Measurements from ENCODE around the gene ATF1. TPM values are rescaled to one million over a fixed set of nuclear protein-coding genes. Genes with fewer than 3 reads are reported as not detected.

Gene ATF1
- total and polyA plus RNA-seq, 2 of the 8 experiments (the other 6 are each of a cell fraction or from before 2014, with no cell fraction given), result 23.2 to 41.8 TPM

DNA sequence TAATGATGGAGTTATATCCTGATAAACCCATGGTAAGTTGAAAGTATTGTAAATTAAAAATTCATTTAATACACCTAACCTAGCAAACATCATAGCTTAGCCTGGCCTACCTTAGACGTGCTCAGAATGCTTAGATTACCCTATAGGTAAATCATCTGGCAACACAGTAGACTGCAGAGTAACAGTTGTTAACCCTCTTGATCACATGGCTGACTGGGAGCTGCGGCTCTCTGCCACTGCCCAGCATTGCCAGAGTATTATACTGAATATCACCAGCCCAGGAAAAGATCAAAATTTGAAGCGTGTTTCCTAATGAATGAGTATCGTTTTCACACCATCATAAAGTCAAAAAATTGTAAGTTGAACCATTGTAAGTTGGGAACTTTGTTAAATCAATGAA is 61.0 kb downstream of the ATF1 start:
- Histone ChIP-seq H3K27me3 (replicated peaks in 1 of 4; ENCODE audit: control insufficient read depth in 3 of 4, extremely low read depth in 1 of 4, insufficient read depth in 3 of 4, low read length in 3 of 4) (no peaks in the 10 kb centered on the region), H4K91ac (replicated peaks; ENCODE audit: insufficient read length, low read length) (no peak overlapping the region), H3K9ac (replicated peaks in 1 of 4; ENCODE audit: extremely low read depth in 1 of 4, low read depth in 3 of 4, low read length in 3 of 4) (no peak overlapping the region), H3K56ac (replicated peaks; ENCODE audit: insufficient read length, low read depth, low read length) (no peak overlapping the region), H3K23ac (ENCODE audit: insufficient read length) (no peak overlapping the region), H3K36me3 (ENCODE audit: control insufficient read depth in 2 of 4, insufficient read depth in 4 of 4, low read length in 3 of 4) (peaks cover 0 to 1% (median 0%) of the 10 kb centered on the region in 4 experiments; a peak in 1 of 8 replicates), H3K14ac (ENCODE audit: insufficient read length) (no peak overlapping the region), H2BK120ac (replicated peaks; ENCODE audit: low read depth, low read length) (no peak overlapping the region), H3K9me3 (ENCODE audit: insufficient read depth in 2 of 2, low read depth in 1 of 2, low read length in 1 of 2) (no peaks in the 10 kb centered on the region), H3K4me3 (ENCODE audit: extremely low read depth in 1 of 4, insufficient read depth in 2 of 4, low read depth in 3 of 4, low read length in 4 of 4) (no peak overlapping the region), H3K4ac (replicated peaks; ENCODE audit: insufficient read length, low read depth, low read length) (no peak overlapping the region), H3K79me2 (ENCODE audit: control insufficient read depth in 1 of 2, insufficient read depth in 2 of 2, low read length in 2 of 2) (no peaks in the 10 kb centered on the region), H2AFZ (ENCODE audit: low read length) (no peak overlapping the region), H2BK12ac (ENCODE audit: low read depth, low read length) (no peak overlapping the region), H3K18ac (ENCODE audit: extremely low read depth, low read length) (no peak overlapping the region), H4K8ac (ENCODE audit: extremely low read depth, insufficient read depth, low read length) (no peak overlapping the region), H2BK15ac (ENCODE audit: low read length) (no peak overlapping the region), H2AK5ac (ENCODE audit: low read depth, low read length) (no peak overlapping the region), H4K5ac (ENCODE audit: insufficient read length, low read depth, low read length) (no peak overlapping the region), H3K4me1 (replicated peaks in 1 of 4; ENCODE audit: control insufficient read depth in 3 of 4, insufficient read depth in 4 of 4, low read length in 3 of 4) (no peaks in the 10 kb centered on the region), H3K27ac (ENCODE audit: low read depth, low read length) (no peak overlapping the region), H2BK5ac (ENCODE audit: low read depth, low read length) (no peak overlapping the region), H2BK20ac (ENCODE audit: low read length) (no peak overlapping the region), H4K20me1 (replicated peaks in 1 of 2; ENCODE audit: control insufficient read depth in 1 of 2, insufficient read depth in 2 of 2, low read length in 2 of 2) (no peaks in the 10 kb centered on the region), H3K4me2 (ENCODE audit: insufficient read depth in 1 of 2, low read depth in 2 of 2, low read length in 2 of 2) (no peak overlapping the region), H3K79me1 (ENCODE audit: low read depth, low read length) (no peaks in the 10 kb centered on the region), H3K23me2 (ENCODE audit: low read depth, low read length) (no peaks in the 10 kb centered on the region)
- DNase-seq (ENCODE audit: low read depth in 1 of 2, low spot score in 2 of 2), result no peak
- ChIA-PET CTCF (ENCODE audit: partially characterized antibody) (interaction anchor here (0.6 to 6.6 kb wide), 20 partner anchors 10 to 526 kb away, joined by 3 to 89 read pairs (median 5); partner anchors contain the start of genes HIGD1C, LETMD1 and SLC11A2), POLR2A (ENCODE audit: partially characterized antibody) (interaction anchor here (1.5 to 1.8 kb wide), 2 partner anchors 100 to 202 kb away, joined by 4 to 6 read pairs; partner anchors contain the start of gene SLC11A2)
- TF ChIP-seq SIN3A (conservative IDR thresholded peaks at IDR 0.05 in 1 of 2, IDR thresholded peaks at IDR 0.05 in 1 of 2; ENCODE audit: low read depth in 1 of 2, low read length in 2 of 2) (no peak), BCL11A (IDR thresholded peaks at IDR 0.05; ENCODE audit: low read depth in 2 of 2, low read length in 2 of 2) (no peak), RXRA (IDR thresholded peaks at IDR 0.05; ENCODE audit: insufficient read depth, low read depth, low read length) (no peak), KDM5A (IDR thresholded peaks at IDR 0.05; ENCODE audit: low read length) (no peak), CTBP2 (IDR thresholded peaks at IDR 0.05; ENCODE audit: borderline replicate concordance, insufficient read depth, insufficient read length, low read length) (no peak)
- 72% methylated on average over 4 of the region's 4 CpGs; no CpG with 5 or more reads in 1 of the 2 experiments for whole genome bisulfite sequencing, 2 experiments (ENCODE audit: extremely low coverage in 1 of 2, insufficient coverage in 1 of 2, insufficient read length in 1 of 2, insufficient replicate concordance in 2 of 2, low coverage in 1 of 2, low lambda C conversion rate in 2 of 2, missing lambda C conversion rate in 1 of 2)
- no peak for FAIRE-seq
